HG02588 (cell line): ENCODE measurements around the gene LSM14A.
"Not testable (repeated sequence)": the region's sequence is repeated elsewhere in the genome, so short reads cannot be mapped to it uniquely, and the experiment has no call there.

Experiments
- ATAC-seq: cut with Tn5 transposase; IDR thresholded peaks from one replicate; pipeline ENCODE4 v1.9.1; 2021; ENCODE audit warnings: mild to moderate bottlenecking, moderate library complexity; ENCODE audit not compliant: unreplicated experiment

The LSM14A gene

DNA sequence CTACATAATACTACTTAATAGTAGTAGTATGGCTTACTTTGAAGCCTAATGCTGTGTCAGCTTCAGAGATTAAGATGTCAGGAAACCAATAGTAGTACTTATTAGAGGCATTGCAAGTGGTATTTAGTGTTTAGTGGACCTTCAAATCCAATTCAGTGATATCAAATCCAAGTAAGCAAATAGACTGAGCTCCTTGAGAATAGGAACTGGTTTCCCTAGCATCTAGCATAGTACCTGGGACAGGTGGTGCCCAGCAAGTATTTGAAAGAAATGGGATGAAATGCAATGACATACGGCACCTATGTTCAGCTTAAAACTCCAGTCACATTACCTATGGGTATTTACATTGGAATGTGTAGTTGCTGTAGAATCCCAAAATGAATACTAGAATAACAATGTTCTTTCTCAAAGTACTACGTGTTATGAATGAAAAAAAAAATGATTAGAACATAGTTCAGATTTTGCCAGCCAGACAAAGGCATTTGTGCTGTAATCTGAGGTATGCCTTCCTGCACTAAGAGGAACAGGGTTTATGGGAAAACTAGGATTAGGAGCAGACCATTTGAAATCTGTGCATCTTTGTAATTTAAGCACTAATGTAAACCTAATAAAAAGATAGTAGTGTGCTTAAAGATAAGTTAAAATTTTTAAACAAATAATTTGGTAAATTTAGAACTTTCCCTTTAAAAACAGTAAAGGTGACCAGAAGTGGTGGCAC is 17.1 kb downstream of the LSM14A start:
- no peak for ATAC-seq

DNA sequence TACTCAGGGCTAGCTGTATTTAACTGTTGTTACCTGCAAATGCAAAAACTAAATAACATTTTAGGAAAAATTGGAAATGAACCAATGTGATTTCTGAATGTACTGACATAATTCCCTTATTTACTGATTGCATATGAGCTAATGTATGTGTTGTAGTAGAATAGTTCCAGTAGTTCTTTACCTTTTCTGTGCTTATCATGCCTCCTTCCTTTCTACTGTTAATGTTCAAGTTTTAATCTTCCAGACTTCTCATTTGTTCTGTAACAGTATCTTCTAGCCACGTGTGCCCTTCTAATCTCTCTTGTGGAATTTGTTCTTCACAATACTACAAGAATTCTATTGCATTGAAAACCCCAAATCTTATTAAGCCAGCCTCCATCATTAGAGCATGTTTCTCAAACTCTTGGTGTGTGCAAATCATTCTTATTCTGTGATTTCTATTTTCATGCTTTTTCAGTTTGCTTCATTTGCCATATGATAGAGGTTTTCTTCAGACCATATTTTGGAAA is 17.7 kb downstream of the LSM14A start:
- no peak for ATAC-seq

DNA sequence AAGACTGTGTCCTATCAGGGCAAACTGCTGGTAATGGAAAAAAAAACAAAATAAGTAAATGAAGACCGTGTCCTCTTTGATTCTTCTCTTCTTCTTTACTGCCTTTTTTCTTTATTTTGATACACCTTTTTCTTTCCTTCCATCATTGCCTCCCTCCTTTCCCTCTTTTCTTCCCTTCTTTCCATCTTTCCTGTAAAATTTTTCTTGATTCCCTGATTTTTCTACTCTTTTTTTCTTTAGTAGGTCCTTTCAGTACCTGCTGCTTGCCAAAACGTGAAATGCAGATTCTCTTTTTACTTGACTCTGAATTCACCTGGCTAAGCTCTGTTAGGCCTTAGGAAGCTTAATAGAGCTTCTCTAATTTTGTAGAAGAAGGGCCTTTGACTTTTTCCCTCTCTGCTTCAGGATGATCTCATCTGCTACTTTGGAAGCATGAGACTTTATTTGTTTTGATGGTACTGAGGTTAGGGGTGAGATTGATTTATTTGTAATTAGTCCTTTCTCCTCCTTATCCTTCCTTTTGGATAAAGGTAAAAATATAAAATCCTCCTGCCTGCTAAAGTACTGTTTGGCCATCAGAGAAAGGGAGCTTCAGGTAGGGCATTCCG is 19.2 kb downstream of the LSM14A start:
- ATAC-seq: no peak

DNA sequence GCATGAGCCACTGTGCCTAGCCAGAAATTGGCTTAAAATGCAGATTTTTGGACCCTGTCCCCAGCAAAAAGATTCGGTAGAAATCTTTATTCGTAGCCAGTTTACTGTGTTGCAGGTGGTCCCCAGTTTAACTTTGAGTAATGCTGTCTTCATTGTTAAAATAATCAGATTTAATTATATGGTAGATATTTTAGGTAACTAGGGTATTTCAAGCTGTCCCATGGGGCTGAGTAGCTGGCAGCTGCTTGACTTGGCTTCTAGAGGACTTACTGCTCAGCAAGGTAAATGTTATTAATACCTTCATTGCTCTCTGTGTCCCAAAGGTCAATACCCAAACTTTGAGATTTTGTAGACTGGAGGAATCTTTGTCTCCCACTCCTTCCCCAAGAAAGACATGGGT is 21.1 kb downstream of the LSM14A start:
- no peak for ATAC-seq

DNA sequence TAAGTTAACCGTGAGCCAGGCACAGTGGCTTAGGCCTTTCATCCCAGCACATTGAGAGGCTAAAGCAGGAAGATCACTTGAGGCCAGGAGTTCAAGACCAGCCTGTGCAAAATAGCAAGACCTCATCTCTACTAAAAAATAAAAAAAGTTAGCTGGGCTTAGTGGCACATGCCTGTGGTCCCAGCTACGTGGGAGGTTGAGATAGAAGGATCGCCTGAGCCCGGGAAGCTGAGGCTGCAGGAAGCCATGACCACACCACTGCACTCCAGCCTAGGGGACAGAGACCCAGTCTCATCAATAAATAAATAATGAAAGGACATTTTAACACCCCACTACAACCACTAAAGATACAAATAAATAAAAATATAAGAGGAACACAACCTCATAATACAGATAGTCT is 21.6 kb downstream of the LSM14A start:
- ATAC-seq: no peak

DNA sequence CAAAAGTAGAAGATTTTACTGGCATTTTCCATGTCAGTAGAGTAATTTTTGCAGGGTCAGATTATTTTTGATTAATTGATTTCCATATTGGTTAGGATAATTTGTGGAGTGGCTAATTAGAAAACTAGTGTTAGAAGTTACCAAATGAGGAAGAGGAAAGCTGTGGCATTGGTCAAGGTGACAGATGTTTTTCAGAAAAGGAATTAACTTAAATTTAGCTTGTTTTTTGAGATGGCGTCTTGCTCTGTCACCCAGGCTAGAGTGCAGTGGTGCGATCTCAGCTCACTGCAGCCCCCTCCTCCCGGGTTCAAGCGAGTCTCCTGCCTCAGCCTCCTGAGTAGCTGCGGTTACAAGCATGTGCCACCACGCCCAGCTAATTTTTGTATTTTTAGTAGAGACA is 28.8 kb downstream of the LSM14A start:
- no peak for ATAC-seq

DNA sequence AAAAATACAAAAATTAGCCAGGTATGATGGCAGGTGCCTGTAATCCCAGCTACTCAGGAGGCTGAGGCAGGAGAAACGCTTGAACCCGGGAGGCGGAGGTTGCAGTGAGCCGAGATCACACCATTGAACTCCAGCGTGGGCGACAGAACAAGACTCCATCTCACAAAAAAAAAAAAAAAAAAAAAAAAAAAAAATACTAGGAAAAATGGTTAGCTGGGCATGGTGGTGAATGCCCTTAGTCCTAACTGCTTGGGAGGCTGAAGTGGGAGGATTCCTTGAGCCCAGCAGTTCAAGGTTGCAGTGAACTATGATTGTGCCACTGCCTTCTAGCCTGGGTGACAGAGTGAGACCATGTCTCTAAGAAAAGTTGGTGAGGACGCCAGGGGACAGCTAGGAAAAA is 33.0 kb downstream of the LSM14A start:
- ATAC-seq: not testable (repeated sequence)

DNA sequence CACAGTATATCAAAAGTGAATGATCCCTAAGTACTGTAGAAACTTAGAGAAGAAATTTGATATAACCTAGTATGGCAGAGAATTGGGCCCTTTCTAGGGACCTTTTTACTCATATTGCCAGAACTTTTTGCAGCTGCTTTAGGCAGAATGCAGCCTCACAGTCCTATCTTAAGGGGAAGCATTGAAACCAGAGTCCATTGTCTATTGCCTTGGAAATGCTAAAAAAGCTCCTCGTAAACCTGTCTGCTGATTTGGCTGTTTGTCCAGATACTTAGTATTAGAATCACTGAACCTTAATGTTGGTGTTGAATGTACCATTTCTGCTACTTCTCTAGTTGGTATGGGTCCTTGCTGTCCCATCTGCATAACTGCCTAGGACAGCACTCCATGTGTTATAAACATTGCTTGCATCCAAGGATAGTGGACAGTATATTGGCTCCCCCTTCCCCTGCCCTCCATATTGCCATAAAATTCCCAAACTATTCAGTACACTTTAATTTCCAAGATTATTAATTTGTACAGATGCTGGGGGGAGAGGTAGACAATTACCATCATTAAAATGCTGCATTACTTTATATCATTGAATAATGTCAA is 36.1 kb downstream of the LSM14A start:
- no peak for ATAC-seq

DNA sequence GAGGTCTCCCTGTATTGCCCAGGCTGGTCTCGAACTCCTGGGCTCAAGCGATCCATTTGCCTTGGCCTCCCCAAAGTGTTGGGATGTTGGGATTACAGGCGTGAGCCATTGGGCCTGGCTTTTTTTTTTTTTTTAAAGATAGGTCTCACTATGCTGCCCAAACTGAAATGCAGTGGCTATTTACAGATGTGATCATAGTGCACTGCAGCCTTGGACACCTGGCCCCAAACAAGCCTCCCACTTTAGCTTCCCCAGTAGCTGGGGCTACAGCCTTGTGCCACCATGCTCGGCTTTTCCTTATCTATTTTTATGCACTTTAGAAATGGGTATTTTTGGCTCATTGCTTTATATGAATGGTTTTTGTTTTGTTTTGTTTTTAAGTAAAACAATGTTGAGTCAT is 37.4 kb downstream of the LSM14A start:
- no peak for ATAC-seq

DNA sequence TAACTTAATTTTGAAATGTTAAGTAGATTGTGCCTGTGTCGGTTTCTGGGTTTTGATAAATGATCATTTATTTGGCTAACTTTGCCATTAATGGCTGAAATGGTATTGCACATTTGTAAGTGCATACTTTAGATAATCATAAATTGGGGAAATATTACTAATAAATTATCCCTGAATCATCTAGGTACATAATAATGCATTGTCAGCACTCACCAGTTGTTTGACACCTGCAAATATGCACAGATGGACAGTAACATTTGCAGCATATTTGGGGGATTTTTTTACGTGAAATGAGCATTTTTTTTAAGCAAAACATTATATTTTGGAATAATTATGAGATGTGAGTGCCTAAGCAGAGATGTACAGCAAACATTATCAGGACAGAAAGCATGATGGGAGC is 41.0 kb downstream of the LSM14A start:
- ATAC-seq: no peak

DNA sequence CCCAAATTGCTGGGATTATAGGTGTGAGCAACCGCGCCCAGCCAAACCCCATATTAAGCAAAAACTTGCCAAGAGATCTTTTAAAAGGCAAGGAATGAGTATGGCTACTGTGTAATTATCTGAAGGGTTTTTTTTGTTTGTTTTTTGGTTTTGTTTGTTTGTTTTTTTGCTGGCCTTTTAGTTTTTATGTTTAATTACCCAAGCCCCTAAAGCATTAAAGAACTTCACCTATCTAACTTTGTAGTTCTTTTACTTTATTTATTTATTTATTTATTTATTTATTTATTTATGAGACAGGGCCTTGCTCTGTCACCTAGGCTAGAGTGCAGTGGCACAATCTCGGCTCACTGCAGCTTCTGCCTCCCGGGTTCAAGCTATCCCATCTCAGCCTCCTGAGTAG is 41.7 kb downstream of the LSM14A start:
- no peak for ATAC-seq

DNA sequence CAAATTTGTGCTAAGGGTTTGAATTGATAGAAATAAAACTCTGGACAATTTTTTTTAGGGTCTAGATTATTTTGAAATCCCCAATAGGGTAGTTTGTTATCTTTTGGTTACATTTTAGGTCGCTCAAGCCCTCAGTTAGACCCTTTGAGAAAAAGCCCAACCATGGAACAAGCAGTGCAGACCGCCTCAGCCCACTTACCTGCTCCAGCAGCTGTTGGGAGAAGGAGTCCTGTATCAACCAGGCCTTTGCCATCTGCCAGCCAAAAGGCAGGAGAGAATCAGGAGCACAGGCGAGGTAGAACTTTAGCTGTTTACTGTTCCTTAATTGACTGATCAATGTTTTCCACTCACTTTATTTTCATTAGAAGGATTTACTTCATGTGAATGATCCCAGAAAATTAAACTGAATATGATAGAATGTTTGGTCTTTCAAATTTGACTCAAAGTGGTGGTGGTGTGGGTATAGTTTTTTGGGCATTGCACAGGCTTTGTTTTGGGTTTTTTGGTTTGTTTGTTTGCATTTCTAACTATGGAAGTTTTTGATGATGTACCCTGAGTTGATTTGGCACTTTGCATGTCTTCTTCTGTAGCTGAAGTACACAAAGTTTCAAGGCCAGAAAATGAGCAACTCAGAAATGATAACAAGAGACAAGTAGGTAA is 42.8 kb downstream of the LSM14A start:
- ATAC-seq: no peak

DNA sequence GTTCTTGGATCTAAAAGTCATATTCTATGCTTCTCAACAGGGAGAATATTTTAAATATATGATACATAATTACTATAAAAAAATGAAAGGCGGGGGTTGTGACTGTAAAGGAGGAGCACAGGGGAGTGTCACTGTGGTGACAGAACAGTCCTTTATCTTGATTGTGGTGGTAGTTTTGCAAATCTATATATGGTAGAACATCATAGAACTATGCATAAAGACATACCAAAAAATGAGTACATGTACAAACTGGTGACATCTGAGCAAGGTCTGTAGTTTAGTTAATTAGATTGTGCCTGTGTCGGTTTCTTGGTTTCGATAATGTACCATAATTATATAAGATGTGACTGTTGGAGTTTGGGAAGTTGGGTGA is 43.3 kb downstream of the LSM14A start:
- ATAC-seq: no peak

DNA sequence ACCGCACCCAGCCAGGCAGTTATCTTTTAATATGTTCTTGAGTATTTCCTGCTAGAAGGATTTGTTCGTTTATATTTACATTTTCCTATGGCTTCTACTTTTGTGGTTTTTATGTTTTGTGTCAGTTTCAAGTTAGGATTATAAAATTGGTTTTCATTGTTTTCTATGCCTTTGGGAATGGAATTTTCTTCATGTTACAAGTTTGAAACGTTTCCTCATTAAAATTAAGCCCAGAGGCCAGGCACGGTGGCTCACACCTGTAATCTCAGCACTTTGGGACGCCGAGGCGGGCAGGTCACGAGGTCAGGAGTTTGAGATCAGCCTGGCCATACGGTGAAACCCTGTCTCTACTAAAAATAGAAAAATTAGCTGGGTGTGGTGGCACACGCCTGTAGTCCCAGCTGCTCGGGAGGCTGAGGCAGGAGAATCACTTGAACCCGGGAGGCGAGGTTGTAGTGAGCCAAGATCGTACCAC is 44.5 kb downstream of the LSM14A start:
- not testable (repeated sequence) for ATAC-seq

DNA sequence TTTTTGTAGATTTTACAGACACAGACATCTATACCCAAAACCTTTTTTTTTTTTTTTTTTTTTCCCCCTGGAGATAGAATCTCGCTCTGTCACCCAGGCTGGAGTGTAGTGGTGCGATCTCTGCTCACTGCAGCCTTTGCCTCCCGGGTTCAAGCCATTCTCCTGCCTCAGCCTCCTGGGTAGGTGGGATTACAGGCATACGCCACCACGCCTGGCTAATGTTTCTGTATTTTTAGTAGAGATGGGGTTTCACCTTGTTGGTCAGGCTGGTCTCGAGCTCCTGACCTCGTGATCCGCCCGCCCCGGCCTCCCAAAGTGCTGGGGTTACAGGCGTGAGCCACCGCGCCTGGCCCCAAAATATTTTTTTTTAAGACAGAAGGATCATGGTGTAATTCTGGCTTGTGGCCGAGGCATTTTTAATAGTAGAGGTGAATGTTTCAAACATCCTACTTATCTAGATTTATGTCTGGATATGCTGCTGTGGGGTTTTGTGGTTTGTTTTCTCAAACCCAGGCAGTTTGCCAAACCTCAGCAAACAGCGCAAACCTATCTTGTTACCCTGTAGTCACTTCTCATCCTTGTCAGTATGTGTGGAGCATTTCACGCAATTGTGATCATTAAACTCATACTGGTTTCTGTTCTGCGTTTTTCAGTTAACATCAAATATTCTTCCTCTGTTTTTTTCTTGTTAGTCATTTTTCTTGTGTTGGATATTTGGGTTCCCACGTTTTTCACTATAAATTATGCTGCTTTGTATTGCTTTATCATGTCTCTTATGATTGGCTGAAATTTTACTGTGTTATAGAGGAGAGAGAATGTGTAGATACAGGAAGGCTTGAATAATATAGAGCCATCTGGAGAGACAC is 45.9 kb downstream of the LSM14A start:
- no peak for ATAC-seq

DNA sequence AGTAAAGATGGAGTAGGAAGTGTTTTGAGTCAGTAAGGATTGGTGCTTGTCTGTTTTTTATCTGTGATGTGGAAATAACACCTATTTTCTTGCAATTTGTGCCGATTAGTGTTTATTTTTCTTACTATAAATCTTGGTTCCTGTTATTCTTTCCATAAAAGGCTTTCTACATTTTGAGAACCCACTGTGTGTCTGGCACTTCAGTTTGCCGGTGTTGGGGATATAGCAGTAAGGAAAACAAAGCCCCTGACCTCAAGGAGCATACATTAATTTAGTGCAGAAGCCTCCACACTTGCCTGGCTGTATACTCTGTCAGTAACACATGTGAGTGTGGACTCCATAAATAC is 46.5 kb downstream of the LSM14A start:
- no peak for ATAC-seq

DNA sequence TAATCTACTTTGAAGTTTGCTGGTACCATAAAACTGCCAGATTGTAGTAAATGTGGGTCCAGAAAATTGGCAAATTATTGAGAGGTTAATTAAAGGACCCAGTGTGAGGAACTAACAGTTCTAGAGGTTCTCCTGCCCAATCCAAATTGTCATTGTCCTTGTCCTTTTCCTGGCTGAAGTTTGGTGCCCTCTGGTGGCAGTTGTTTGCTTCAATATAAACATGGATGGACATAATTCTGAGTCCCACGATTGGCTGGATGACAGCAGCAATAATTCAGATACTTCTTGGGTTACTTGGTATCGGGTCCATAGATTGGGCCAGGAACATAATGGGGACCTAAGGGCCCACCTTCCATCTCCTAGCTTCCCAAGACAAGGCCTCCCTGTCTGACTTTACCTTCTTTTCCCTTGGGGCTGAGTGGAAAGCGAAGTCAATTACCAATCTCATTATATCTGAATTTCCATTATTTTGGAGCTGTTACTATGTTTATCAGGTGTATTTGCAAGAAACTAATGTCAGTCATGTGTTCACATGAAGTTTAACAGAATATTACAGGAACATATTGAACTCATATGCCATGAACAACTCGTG is 48.3 kb downstream of the LSM14A start:
- ATAC-seq: no peak

DNA sequence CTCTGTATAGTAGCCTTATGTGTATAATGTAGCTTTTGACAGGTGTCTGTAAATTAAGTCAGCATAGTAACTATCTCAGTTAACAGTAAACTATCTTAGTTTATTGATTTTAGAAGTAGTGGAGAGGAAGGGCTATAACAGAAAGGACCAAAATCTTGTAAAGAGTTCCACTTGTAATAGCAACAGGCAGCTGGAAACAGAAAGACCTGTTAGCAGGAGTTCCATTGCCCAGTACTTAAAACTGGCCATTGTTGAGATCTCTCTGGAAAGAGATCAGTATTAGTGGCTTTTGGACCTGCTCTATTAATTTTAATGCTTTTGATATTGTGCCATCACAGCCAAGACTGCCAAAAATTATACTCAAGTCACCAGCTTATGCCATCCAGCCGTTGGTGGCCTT is 50.1 kb downstream of the LSM14A start:
- no peak for ATAC-seq

DNA sequence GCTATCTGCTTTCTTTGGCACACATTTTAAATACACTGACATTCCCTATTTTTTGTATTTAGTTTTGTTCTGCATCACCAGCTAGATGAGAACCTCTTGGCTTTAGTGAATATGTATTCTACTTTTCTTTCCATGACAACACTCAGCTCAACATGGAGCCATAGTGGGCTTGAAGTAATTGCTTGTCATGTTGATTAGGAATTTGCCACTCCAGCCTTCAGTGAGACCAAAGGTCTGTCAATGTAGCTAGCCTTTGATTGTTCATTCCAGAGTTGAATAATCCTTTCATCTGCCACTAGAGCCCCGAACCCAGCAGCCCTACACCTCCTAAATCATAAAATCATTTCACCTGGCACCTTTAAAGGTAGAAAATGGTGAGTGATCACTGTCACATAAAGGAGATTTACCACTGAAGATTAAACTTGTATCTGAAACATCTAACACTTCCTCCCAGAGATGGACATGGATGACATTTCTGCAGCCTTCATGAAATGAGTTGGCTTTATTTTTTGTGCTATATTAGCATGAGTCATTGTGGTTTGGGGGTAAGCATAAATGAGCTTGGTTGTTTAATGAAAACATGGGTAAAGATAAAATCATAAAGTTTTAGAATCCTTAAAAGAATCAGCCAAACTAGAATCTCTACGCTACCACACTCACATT is 52.8 kb downstream of the LSM14A start:
- ATAC-seq: no peak

DNA sequence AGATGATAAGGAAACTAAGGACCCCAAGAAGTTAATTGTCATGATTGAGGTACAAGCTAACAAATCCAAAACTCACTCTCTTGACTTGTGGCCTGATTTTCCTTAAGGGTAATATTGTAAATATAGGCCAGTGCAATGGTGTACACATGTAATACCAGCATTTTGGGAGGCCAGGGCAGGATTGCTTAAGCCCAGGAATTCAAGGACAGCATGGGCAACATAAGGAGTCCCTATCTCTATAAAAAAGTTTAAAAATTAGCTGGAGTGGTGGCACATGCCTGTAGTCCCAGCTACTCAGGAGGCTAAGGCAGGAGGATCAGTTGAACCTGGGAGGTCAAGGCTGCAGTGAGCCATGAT is 53.3 kb downstream of the LSM14A start:
- ATAC-seq: no peak
